OCI-LY1 (cell line): ENCODE results near the gene CAMK4.

Source experiments
- EZH2 ChIP-seq: fragments of 200-600 bp; sonication (generic), shearing (Covaris generic); IDR thresholded peaks from 2 replicates; pipeline ENCODE4 v1.8.0; 2017; ENCODE audit warnings: borderline replicate concordance, mixed run types, mild to moderate bottlenecking, antibody characterized with exemption, low read length, moderate library complexity, mixed read lengths
- TF ChIP-seq, protein P1 (sequence below): fragments of 200-600 bp; sonication (generic), shearing (Covaris generic); IDR thresholded peaks from 2 replicates; pipeline ENCODE4 v1.5.1; 2017; ENCODE audit warnings: mild to moderate bottlenecking, antibody characterized with exemption, low read length, moderate library complexity, mixed read lengths

DNA sequence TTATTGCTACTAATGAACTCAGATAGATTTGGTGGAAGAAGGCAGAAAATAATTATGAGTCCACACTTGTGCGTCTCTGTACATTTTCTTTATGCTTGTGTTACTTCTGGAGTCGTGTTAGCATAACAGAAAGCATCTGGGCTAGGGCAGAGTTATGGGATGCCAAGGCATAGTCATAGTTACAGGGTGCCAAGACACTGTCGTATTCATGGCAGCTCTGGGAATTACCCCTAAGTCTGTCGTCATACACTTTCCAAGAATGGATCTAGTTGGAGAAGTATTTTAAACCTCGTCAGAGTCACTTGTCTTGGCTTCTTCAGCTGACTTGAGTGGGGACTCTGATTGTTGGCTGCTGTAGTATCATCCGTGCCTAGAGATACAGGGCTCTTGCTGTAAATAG is 27.7 kb downstream of the CAMK4 start:
- TF ChIP-seq, protein P1, sequence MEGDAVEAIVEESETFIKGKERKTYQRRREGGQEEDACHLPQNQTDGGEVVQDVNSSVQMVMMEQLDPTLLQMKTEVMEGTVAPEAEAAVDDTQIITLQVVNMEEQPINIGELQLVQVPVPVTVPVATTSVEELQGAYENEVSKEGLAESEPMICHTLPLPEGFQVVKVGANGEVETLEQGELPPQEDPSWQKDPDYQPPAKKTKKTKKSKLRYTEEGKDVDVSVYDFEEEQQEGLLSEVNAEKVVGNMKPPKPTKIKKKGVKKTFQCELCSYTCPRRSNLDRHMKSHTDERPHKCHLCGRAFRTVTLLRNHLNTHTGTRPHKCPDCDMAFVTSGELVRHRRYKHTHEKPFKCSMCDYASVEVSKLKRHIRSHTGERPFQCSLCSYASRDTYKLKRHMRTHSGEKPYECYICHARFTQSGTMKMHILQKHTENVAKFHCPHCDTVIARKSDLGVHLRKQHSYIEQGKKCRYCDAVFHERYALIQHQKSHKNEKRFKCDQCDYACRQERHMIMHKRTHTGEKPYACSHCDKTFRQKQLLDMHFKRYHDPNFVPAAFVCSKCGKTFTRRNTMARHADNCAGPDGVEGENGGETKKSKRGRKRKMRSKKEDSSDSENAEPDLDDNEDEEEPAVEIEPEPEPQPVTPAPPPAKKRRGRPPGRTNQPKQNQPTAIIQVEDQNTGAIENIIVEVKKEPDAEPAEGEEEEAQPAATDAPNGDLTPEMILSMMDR, result no peak
- TF ChIP-seq EZH2, result no peak
